ENCODE measurements around the gene S100Z. TPM values are rescaled to one million over a fixed set of nuclear protein-coding genes. Genes with fewer than 3 reads are reported as not detected.

Gene S100Z
- total RNA-seq, 8 experiments from 2014 or later, result 0.24 to 0.43 TPM; not detected in 6

Other genes starting within 250 kb of the S100Z start
- 1 to 10 TPM in 4 of 8 experiments, under 1 TPM in 4; 0.22 to 6.8 (median 1.1) TPM for gene F2RL2, start 226.6 kb upstream of the S100Z start, total RNA-seq
- gene F2R, start 133.9 kb upstream of the S100Z start, total RNA-seq, result 10 to 100 TPM in 7 of 8 experiments, 1 to 10 TPM in 1; 3.2 to 71.8 (median 26.7) TPM
- 10 to 100 TPM in 1 of 8 experiments, 1 to 10 TPM in 4, under 1 TPM in 2, not detected in 1; 0.18 to 17.4 (median 3.0) TPM for gene F2RL1, start 31.0 kb upstream of the S100Z start, total RNA-seq
- gene CRHBP, start 103.0 kb downstream of the S100Z start, total RNA-seq, result 1 to 10 TPM in 1 of 8 experiments, under 1 TPM in 6, not detected in 1; 0.25 to 2.4 (median 0.38) TPM
- gene AGGF1, start 180.4 kb downstream of the S100Z start, total RNA-seq, result 10 to 100 TPM; 10.4 to 24.8 (median 16.5) TPM
- 10 to 100 TPM in 1 of 8 experiments, 1 to 10 TPM in 7; 2.0 to 12.8 (median 4.1) TPM for gene ZBED3, start 237.3 kb downstream of the S100Z start, total RNA-seq

Measured in motor neuron (in vitro differentiated cells).